Tibial nerve (tissue), 4 donors: ENCODE results near the gene DNAI2.
A peak's percentile ranks its signal among the peaks of the same experiment; 100 is the strongest.

Experiments used
- CTCF ChIP-seq, 5 experiments: fragments of 200-600 bp in 3 of 5; fragments of 450-650 bp in 2 of 5; sonication (generic) in 3 of 5; IDR thresholded peaks; one replicate each; pipeline ENCODE4 v1.5.1; 2016 to 2019; ENCODE audit warnings: antibody characterized with exemption in 5 of 5, mild to moderate bottlenecking in 3 of 5, moderate library complexity in 2 of 5
- EP300 ChIP-seq, 2 donors: sonication (generic); formaldehyde crosslinking; IDR thresholded peaks; one replicate each; pipeline ENCODE4 v1.6.1; 2017; ENCODE audit warnings: antibody characterized with exemption in 2 of 2, mild to moderate bottlenecking in 1 of 2
- POLR2A ChIP-seq, 2 donors: fragments of 450-650 bp; IDR thresholded peaks; one replicate each; pipeline ENCODE4 v1.6.1; 2017; ENCODE audit warnings: antibody characterized with exemption in 2 of 2, mild to moderate bottlenecking in 2 of 2, moderate library complexity in 2 of 2

- TF ChIP-seq CTCF (IDR thresholded peaks at IDR 0.05) (no peak), POLR2A (IDR thresholded peaks at IDR 0.05) (no peak), EP300 (IDR thresholded peaks at IDR 0.05) (peak in 1 of 2 donors; percentile 57)
These were observed 34.1 kb downstream of the DNAI2 start for GRCh38 chr17:74307984-74308773.
